Stimulated activated CD8-positive, alpha-beta memory T cell treated with anti-CD3 and anti-CD28 coated beads, Interleukin-4, amount 100 ng/mL, for 4 hours (primary cell): ENCODE measurements around the gene OPRD1.
"Not testable (repeated sequence)": the region's sequence is repeated elsewhere in the genome, so short reads cannot be mapped to it uniquely, and the experiment has no call there.

Source experiments
- DNase-seq, 2 donors: peaks; one replicate each; pipeline ENCODE4 v3.0.0-alpha.2; 2020; ENCODE audit warnings: low read depth in 2 of 2, low spot score in 1 of 2

OPRD1 gene

DNA sequence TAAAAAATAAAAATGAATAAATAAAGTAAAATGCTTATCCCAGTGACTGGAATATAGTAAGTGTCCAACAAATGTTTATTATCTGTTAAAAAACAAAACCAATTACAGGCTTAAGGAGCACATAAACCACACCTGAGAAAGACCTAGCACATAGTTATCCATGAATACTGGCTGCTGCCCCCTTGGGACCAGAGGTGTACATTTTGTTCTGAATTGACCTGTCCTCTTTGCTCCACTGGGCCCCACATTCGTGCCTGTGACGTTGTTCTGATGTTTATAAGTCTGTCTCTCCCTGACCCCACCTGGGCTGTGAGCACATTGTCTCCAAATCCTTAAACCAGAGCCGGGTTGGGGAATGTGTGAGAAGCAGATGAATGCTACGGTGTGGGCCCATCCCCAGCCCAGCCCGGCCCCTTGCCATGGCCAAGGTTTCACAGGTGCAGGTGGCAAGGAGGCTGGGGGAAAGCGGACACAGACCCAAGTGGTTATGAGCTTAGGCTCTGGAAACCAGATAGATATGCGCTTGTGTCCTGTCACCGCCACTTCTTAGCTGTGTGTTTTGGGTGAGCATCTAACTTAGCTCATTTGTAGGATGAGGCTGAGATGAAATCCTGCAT is 29.1 kb downstream of the OPRD1 start:
- DNase-seq: no peak

DNA sequence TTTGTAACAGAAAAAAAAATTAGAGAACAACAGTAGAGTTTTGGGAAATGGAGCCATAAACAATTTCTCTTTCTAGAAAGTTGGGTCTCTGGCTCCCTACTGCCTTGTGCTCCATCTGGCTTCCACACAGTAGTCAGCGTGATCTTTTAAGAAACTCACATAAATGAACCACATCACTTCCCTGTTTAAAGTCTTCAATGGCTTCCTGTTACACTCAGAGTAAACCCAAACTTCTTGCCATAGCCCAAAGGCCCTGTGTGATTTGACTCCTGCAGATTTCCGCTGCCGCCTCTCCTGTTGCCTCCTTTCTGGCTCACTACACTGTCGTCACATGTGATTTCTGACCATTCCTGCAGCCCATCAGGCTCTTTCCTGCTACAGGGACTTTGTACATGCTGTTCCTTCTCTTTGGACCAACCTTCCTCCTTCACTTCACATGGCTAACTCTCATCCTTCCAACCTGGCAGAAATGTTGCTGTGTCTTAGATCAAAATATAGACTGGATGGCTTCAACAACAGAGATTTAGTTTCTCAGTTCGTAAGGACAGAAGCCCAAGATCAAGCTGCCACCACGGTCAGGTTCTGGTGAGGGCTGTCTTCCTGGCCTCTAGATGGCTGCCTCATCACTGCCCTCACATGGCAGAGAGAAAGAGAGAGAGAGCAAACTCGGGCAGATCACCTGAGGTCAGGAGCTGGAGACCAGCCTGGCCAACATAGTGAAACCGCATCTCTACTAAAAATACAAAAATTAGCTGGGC is 34.0 kb downstream of the OPRD1 start:
- no peak for DNase-seq

DNA sequence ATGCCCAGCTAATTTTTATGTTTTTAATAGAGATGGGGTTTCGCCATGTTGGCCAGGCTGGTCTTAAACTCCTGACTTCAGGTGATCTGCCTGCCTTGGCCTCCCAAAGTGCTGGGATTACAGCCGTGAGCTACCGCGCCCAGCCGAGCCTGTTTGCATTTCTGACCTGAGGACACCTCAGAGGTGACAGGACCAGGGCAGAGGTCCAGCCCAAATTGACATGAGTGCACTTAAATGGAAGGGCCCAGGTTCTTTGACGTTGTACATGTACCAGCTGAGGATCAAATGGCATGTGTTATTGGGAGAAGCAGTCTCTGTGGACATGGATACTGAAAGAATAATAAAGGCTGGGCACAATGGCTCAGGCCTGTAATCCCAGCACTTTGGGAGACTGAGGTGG is 35.2 kb downstream of the OPRD1 start:
- DNase-seq: not testable (repeated sequence)

DNA sequence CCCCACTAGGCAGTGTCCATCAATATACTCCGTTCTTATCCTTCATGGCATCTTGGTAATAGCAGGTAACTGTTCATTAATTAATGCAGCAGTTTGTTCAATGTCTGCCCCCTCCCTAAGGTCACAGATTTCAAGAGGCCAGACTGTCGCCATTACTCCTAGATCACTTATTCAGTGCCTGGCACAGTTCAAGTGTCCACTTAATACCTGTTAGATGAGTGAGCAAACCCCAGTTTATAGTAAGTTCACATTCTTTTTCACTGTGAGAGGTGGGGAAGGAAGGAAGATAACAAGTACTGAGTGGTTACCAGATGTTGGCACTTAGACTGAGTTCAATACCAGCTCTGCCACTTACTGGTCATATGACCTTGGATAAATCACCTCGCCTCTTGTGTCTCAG is 36.4 kb downstream of the OPRD1 start:
- no peak for DNase-seq

DNA sequence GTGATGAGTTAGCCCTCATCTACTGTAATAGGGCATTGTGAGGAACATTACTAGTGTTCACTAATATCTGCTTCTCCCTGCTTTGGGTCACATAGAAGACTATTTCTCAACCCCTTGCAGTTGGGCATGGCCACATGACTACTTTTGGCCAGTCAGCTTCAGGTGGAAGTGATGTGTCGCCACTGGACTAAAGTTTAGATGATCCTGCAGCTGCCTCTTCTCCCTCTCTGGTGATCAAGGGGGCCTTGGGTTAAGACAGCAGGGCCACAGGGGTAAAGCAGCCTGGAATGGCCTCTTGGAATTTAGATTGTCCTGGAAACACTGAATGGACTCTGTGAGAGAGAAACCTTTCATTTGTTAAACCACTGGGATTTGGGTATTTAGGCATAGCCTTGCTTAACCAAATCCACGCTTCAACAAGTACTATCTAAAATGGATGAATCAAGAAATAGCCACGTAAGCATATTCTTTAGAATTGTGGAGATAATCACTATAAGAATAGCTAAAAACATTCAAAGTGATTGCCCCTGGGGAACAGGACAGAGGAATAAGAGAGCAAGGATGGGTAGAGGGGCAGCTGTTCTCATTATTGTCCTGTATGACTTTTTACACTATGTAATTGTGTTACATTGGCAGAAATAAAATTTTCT is 41.2 kb downstream of the OPRD1 start:
- no peak for DNase-seq

DNA sequence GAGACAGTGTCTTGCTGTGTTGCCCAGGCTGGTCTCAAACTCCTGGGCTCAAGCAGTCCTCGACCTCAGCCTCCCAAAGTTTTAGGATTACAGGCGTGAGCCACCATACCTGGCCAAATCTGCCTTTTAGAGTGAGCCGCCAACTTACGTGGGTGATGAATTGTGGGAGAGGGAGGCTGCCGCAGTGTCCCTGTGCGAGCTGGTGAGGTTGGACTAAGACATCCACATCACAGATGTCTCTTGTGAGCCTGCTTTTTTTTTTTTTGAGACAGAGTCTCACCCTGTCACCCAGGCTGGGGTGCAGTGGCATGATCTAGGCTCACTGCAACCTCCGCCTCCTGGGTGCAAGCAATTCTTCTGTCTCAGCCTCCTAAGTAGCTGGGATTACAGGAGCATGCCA is 42.4 kb downstream of the OPRD1 start:
- DNase-seq: not testable (repeated sequence)

DNA sequence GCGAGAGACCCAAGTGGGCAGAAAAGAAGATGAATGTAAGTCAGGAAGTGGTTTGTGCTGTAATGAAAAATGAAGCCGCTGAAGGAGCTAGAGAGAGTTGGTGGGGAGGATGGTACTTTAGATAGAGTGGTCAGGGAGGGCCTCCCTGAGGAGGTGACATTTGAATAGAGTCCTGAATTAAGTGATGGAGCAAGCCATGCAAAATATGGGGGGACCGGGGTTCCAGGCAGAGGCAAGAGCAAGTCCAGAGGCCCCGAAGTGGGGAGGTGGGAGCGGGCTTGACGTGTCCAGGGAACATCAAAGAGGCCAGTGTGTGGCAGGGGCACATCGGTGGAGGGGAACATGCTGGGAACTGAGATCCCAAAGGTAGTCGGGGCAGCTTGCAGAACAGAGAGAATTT is 43.1 kb downstream of the OPRD1 start:
- no peak for DNase-seq

DNA sequence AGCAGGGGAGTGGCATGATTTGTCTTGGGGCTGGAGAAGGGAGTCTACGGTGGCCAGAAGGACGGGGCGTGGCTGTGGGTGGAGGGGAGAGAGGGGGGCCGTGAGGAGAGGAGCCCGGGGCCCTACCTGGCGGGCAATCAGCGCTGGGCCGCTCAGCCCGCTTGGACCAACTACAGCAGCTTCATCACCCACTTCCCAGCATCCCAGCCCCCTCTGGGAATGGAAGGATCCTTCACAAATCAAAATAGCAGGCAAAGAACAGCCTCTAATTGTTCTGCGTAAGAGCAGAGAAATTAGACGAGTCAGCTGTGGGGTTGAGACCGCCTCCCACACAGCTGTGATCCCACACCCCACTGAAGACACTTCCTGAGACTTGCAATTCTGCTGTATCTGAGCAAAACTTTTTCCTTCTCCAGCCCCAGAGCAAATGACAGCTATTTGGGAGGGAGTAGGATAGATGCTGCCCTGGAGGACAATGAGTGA is 43.5 kb downstream of the OPRD1 start:
- no peak for DNase-seq

DNA sequence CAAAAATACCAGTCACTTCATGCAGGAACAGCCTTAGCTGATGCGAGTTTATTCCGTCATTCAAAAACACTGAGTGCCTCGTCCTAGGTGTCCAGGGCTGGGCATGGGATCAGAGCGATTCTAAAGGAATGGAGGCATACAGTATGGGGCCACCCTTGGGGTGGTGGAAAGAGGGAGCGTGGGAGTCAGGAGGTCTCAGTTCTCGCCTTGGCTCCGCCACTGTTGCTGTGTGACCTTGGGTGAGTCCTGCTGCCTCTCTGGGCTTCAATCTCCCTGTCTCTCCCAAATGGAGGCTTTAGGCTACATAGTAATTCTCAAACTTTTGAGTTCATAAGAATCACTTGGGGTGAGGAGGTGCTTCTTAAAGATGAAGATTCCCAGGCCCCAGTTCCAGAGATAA is 44.0 kb downstream of the OPRD1 start:
- no peak for DNase-seq

DNA sequence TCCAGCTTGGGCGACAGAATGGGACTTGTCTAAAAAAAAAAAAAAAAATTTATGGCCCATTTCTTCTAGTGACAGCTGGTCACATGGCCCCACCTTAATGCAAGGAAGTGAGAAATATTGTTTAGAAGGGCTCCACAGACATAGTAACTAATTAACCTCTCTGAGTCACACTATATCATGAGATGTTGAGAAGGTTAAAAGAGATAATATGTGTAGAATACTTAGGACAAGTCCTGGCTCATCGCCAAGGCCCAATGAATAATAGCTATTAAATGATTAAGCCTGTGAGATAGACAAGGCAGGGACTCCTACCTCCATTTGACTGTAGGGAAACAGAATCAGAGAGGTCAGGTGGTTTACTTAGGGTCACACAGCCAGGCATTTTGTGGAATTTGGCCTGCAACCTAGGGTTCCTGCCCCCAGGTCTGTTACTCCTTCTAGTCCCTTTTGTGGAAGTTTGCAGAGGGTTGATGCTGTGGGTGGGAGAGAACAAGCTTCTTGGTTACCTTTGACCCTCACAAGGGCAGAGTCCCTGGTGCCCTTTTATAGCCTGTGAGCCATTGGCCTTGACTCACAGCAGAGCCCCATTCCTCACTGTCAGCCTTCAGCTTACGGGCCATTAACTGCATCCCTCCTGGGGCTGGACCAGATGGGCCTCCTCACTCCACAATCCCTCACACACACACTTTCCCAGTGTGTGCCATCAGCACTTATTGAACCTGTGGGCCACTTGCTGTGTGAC is 48.5 kb downstream of the OPRD1 start:
- DNase-seq: no peak

DNA sequence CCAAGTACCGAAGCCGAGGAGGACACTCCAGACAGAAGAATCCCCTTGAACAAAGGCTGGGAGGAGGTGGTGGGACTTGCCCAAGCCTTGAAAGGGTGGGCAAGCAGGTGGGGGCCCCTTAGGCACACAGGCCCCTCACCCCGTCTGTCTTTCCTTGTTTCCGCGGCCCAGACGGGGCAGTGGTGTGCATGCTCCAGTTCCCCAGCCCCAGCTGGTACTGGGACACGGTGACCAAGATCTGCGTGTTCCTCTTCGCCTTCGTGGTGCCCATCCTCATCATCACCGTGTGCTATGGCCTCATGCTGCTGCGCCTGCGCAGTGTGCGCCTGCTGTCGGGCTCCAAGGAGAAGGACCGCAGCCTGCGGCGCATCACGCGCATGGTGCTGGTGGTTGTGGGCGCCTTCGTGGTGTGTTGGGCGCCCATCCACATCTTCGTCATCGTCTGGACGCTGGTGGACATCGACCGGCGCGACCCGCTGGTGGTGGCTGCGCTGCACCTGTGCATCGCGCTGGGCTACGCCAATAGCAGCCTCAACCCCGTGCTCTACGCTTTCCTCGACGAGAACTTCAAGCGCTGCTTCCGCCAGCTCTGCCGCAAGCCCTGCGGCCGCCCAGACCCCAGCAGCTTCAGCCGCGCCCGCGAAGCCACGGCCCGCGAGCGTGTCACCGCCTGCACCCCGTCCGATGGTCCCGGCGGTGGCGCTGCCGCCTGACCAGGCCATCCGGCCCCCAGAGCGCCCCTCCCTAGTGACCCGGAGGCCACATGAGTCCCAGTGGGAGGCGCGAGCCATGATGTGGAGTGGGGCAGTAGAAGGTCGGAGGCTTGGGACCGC is 50.8 kb downstream of the OPRD1 start:
- DNase-seq: no peak

DNA sequence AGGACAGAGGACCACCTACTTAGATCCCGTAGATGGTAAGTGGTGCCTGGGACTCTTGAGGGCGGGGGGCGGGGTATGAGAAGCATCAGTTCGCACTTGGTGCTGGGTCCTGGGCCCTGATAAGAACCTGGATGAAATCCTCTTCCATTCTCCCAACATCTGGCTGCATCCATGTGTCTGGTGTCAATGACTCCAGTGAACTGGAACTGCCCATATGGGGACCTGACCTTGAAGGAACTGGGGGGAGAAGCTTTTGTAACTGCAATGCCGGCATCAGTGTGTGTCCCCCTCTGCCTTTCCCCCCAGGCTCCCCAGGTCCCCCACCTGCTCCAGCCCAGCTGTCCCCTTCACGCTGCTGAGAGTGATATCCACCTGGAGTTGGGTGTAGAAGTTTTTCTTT is 52.7 kb downstream of the OPRD1 start:
- DNase-seq: no peak

DNA sequence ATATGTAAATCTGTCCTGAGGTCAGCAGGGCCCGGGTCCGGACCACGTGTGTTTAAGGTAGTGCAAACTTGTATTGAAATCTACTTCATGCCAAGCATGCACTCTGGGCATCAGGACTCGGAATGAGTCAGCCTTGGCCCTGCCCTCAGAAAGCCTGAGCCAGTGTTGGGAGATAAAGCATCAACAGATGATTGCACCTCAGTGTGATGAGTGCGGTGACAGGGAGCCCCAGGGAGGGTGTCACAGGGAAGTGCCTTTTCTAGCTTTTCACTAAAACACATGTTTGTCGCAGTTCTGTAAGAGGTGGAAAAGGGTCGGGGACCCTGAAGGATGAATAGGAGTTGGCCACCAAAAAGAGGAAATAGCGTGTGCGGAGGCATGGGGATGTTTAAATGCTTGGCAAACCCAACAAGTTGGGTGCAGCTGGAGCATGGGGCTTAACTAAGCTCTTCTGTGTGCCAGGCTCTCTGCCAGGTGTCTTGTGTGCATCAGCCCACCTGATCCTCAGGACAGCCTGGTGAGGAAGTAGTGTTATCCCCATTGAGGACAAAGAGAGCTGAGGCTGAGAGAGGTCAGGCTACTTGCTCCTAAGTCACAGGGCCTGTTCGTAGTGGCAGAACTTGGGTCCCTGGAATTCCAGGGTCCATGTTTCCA is 54.2 kb downstream of the OPRD1 start:
- no peak for DNase-seq

DNA sequence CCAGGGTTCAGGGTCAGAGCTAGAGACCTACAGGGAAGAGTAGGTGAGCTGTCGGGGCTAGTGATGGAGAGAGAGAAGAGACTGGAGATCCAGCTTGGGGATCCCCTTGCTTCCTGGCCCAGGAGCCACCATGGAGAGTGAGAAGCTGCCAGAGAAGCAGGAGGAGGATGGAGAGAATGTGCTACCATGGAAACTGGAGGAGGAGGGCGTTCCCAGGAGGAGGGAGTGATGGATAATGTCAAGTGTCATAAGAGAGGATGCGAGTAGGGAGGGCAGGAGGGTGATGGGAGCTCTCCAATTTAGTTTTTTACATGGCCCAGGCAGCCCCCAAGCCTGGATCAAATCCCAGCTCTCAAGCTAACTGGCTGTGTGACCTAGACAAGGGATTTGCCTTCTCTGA is 55.9 kb downstream of the OPRD1 start:
- DNase-seq: no peak

DNA sequence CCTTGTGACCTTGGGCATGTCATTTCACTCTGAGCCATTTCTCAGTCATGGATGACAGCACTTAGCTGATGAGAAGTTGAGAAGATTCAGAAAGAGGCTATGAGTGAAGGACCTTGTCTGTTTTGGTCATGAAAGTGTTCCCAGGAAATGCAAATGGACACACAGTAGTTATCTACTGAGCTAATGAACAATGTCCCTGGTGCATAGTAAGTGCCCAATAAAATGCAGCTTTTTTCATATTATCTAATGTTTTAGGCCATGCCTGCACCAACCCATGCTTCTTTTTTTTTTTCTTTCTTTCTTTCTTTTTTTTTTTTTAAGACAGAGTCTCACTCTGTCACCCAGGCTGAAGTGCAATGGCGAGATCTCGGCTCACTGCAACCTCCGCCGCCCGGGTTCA is 58.0 kb downstream of the OPRD1 start:
- DNase-seq: no peak

DNA sequence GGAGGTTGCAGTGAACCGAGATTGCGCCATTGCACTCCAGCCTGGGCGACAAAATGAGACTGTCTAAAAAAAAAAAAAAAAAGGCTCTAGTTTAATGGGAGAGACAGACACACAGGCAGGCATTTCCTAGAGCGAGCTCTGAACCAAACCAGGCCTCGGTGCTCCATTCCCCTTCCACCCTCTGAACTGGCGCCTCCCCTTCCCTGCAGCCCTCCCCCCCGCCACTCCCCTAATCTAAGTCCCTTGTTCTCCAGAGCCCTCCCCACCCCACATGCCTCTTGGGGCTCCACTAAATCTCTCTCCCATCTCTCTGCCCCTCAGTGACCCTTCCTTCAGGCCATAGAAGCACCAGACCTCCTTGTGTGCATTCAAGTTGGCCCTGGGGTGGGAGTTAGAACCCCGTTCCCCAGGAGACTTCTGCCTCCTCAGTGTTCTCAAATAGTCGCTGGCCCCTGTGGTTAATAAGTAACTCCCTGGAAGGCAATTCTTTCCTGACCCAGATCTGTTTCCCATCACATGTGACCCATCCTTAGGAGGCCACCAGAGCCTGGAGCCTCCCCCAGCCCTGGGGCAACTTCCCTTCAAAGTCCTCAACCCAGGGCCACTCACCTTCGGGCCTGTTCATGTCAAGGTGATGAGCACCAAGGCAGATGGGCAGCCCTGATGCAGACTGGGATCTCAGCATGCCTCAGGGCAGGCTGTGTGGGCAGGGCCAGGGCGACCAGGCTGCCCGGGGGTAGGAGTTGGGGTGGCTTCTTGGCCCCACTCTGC is 59.8 kb downstream of the OPRD1 start:
- DNase-seq: no peak

DNA sequence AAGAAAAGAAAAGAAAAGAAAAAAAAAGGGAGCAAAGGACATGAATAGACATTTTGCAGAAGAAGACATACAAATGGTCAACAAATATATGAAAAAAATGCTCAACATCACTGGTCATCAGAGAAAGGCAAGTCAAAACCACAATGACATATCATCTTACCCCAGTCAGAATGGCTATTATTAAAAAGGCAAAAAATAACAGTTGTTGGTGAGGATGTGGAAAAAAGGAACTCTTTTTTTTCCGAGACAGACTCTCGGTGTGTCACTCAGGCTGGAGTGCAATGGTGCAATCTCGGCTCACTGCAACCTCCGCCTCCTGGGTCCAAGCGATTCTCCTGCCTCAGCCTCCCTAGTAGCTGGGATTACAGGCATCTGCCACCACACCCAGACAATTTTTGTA is 63.2 kb downstream of the OPRD1 start:
- not testable (repeated sequence) for DNase-seq

DNA sequence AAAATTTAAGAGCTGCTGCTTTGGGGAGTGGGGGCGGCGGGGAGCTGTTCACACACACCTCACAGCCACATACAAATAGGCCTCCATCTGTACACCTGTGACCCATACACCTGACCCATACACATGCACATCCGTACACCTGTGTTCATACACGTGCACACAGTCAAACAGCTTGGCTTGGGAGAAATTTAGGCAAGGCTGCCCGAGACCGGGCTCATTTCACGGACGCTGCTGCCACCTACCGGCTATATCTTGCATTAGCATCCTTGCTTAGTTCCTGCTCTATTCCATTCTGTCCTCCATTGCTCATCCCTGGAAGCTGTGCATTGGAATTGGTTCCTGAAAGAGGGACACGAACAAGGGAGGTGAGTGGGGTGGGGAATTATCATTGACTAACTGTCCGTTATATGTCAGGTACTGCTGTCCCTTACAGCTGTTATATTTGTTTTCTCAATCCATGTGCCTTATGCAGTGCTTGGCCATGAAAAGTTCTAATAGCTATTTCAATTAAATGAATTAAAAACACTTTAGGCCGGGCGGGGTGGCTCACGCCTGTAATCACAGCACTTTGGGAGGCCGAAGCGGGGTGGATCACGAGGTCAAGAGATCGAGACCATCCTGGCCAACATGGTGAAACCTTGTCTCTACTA is 65.3 kb downstream of the OPRD1 start:
- peak; percentile 44 to 64 for DNase-seq

DNA sequence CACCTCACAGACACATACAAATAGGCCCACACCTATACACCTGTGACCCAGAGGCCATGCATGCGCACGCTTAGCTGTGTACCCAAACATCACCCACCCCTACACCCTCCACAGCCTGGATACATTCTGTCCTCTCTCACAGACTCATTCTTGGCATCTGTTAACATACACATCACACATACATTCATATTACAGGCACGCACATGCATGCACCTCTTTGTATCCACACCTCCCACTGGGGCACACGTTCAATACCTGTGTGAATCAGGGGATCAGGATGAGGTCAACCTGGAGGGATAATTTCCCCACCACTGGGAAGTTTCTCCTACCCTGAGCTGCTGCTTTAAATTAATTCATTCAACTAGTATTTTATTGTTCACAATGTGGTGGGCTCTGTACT is 66.8 kb downstream of the OPRD1 start:
- no peak for DNase-seq
